Left ventricle myocardium superior (tissue), 1 donor: Measurements from ENCODE around the gene KLHL29. TPM values are rescaled to one million over a fixed set of nuclear protein-coding genes. Genes with fewer than 3 reads are reported as not detected.

Experiments
- ATAC-seq: fragments of 200-7000 bp; cut with Tn5 transposase; one replicate; pipeline ENCODE4 v1.9.1; 2020; ENCODE audit warnings: mild to moderate bottlenecking, moderate library complexity
- DNase-seq: peaks from one replicate; pipeline ENCODE4 v3.0.0-alpha.2; 2020
- intact Hi-C: fragments of 100-400 bp; cut with micrococcal nuclease; formaldehyde crosslinking; loops from one replicate; pipeline ENCODE4 v1.11.0; 2022
- total RNA-seq: library from RNA; stranded (reverse); fragmentation: NEBNext Ultra II Directional; extraction: Animal tissue kit (Norgen Biotek cat#: 25700); gene quantifications from one replicate; pipeline ENCODE4 v1.2.1, GENCODE V29; 2021
- donor health status: DM: no; HTN: yes; CAD: no; lungs with severe emphysema.

Gene KLHL29
- total RNA-seq, 1 donor from 2014 or later, result 0.69 TPM

DNA sequence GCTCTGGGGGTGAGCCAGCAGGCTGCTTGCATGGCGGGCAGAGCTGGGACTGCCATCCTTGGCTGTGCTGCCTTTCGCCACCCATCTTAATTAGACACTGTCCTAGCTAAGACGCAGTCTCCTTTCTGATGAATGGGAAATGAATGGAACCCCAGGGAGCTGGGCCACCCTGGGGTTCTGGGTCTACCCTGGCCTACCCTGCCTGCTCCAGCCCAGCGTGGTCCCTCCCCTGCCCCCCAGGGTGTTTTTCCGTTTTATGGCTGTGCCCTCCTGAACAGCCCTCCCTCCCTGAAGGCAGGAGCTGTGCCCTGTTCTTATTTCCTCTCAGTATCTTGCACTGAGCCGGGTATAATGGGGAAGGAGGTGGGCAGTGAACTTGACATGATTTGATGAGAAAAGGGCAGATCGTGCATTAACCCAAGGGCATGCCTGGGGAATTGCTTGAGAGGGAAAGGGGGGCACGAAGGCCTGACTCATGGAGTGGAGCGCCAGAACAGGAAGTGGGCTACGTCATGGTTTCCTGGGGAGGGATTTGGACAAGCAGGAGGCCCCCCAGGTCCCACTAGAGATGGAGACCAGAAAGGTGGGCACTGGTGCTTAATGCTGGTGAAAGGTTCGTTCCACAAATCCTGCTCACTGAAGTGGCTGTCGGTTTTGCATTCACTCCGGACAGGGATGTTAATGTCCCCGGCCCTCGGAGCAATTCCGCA is 165.0 kb downstream of the KLHL29 start:
- DNase-seq, result no peak
- intact Hi-C loops, result no loop called here
- no peak for ATAC-seq

DNA sequence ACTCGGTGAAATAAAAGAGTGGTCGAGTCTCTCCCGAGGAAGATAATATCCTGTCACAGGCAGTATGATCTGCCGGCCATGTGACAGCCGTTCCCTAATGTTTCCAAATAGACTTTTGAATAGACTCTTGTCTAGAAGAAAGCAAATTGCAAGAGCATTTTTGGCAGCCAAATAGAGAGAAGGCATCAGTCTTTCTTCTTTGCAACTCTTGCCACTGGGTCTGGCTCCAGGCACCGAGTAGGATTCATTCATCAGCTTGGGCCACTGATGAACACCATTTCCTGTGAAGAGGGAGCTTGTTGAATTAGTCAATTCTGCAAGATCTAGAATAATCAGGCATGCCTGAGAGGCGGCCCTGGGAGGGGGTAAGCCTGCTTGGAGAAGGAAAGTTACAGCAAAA is 165.6 kb downstream of the KLHL29 start:
- no peak for DNase-seq
- intact Hi-C loops, result no loop called here
- no peak for ATAC-seq

GRCh38 chr2:23551875-23552274 is 166.9 kb downstream of the KLHL29 start:
- intact Hi-C loops, result no loop called here

GRCh38 chr2:23553561-23553960 is 168.6 kb downstream of the KLHL29 start:
- no peak for DNase-seq
- no peak for ATAC-seq
- intact Hi-C loops, result no loop called here

More at GRCh38 chr2:23551875-23552274, 166.9 kb downstream of the KLHL29 start:
- DNase-seq (no peak), ATAC-seq (no peak)

GRCh38 chr2:23554054-23554697 is 169.2 kb downstream of the KLHL29 start:
- intact Hi-C loops, result no loop called here

DNA sequence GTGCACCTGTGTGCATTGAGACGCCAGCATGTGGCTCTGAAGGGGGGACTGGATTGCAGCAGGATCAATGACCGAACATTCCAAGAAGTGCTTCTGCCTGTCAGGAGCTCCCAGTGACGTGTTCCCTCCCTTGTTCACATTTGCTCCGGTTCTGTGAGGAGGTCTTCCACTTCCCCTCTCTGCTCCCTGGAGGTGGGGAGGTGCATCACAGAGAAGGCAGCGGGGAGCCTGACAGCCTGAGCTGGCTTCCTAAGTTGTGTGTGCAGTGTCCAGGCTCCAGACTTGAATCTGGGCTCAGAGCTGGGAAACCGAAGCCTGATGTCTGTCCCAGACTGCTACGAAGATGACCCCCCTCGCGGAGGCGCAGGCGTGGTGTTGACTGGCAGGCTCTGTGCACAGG is 171.0 kb downstream of the KLHL29 start:
- intact Hi-C loops, result no loop called here
- ATAC-seq (no peak), DNase-seq (no peak)

More at GRCh38 chr2:23554054-23554697, 169.2 kb downstream of the KLHL29 start:
- peak; percentile 85 for ATAC-seq
- DNase-seq, result peak; percentile 76

GRCh38 chr2:23556929-23557328 is 171.9 kb downstream of the KLHL29 start:
- ATAC-seq (no peak), DNase-seq (no peak)
- intact Hi-C loops, result no loop called here

DNA sequence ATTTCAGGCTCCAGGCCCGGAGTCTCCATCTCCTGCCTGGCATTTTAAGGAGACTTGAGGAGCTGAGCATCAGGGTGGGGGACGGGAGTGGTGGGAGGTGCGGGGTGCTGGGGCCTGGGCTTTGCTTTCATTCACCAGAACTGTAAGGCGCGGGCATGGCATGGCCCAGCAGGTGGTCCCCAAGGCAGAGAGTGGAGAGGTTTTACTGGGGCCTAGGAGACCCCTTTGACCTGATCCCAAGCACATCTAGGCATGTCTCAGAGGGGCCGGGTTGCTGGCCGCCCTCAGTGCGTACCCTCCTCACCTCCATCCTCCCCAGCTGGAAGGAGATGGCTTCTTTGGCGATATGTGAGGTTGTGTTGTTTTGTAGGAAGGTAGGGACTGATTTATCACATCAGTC is 172.5 kb downstream of the KLHL29 start:
- no peak for DNase-seq
- no peak for ATAC-seq
- intact Hi-C loops, result no loop called here

DNA sequence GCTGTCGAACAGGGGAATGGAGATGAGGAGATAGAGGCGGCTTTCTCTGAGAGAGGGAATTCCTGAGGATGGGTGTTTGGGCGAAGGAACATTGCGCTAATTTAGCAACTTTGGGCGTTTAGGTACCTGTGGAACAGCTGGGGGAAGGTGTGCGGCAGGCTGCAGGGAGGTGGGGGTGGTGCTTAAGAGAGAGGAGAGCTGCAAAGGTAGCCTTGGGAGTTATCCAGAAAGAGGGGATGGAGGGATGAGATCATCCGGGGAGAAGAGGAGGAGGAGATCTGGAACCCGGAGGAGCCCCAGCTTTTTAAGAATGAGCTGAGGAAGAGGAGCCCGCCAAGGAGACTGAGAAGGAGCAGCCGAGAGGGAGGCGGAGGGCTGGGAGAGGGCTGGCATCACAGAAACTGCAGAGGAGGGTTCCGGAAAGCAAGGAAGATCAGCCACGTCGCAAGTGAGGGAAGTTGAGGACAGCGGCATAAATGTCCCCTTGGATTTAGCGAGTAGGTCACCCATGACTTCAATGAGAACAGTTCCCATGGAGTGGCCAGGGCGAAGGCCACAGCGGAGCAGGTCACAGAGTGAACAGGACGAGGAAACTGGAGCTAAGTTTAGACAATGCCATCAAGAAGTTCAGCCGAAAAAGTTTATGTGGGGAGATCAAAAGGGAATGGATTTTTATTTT is 174.7 kb downstream of the KLHL29 start:
- ATAC-seq (no peak), DNase-seq (no peak)
- intact Hi-C loops, result no loop called here

- DNase-seq, result peak; percentile 56
- ATAC-seq, result peak; percentile 3
- intact Hi-C loops, result no loop called here
Measured at GRCh38 chr2:23561088-23561487, 176.1 kb downstream of the KLHL29 start.

GRCh38 chr2:23561544-23561943 is 176.6 kb downstream of the KLHL29 start:
- no peak for DNase-seq
- intact Hi-C loops, result no loop called here

GRCh38 chr2:23562143-23562542 is 177.2 kb downstream of the KLHL29 start:
- no peak for DNase-seq
- no peak for ATAC-seq
- intact Hi-C loops, result no loop called here

More at GRCh38 chr2:23561544-23561943, 176.6 kb downstream of the KLHL29 start:
- no peak for ATAC-seq

DNA sequence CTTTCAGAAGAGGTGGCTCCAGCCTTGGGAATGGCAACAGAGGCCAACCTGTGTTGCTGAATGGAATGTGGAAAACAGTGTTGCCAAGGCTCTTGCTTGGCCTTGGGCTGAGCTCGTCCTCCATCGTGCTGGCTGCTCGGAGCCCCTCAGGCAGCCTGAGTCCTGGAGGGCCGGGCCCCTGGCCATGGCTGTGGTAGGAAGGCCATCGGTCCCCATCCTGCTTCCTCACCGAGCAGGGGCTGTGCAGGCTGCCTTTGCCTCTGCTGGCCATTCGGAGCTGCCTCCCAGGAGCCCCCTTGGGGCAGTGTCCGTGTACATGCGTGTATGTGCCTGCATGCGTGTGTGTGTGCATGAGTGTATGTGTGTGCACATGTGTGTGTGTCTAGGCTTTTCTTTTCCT is 178.2 kb downstream of the KLHL29 start:
- intact Hi-C loops, result no loop called here
- DNase-seq (no peak), ATAC-seq (no peak)

GRCh38 chr2:23563673-23564614 is 179.0 kb downstream of the KLHL29 start:
- peak; percentile 77 for DNase-seq
- intact Hi-C loops, result no loop called here

DNA sequence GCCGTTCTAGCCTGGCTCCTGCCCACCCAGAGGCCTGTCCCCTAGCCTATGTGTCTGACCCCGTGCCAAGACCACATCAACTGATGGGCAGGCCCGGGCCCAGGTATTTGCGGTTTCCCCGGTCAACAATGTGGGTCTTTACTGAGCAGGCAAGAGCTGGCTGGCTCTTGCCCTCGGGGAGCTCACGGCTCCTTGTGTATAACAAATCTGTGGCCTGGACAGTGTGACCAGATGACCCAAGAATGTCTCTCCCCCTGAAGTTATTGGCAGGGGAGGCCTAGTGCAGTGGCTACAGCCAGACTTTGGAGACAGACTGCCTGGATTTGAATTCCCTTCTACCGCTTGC is 179.6 kb downstream of the KLHL29 start:
- DNase-seq (peak; percentile 52), ATAC-seq (peak; percentile 70)
- intact Hi-C loops, result no loop called here

More at GRCh38 chr2:23563673-23564614, 179.0 kb downstream of the KLHL29 start:
- ATAC-seq, result peak; percentile 69

DNA sequence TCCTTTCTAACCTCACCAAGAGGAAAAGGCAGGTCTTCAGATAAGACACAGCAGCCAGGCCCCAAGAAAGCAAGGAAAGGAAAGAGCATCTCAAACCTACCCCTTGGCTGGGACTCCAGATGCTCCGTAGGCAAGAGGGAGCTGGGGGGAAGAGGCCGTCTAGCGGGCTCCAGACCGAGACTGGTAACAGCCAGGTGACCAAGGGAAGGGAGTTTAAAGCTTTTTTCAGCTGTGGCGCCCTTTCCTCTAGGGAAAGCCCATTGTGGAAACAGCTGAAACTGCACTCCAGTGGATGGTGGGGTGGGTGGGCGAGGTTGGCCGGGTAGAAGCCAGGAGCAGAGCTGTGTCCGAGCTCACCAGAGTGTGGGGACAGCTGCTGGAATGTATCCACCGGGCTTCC is 180.4 kb downstream of the KLHL29 start:
- no peak for ATAC-seq

GRCh38 chr2:23565814-23566213 is 180.8 kb downstream of the KLHL29 start:
- DNase-seq (peak; percentile 83), ATAC-seq (peak; percentile 74)
- intact Hi-C loops, result no loop called here

More for the DNA sequence above, 180.4 kb downstream of the KLHL29 start:
- intact Hi-C loops, result no loop called here
- DNase-seq, result no peak

DNA sequence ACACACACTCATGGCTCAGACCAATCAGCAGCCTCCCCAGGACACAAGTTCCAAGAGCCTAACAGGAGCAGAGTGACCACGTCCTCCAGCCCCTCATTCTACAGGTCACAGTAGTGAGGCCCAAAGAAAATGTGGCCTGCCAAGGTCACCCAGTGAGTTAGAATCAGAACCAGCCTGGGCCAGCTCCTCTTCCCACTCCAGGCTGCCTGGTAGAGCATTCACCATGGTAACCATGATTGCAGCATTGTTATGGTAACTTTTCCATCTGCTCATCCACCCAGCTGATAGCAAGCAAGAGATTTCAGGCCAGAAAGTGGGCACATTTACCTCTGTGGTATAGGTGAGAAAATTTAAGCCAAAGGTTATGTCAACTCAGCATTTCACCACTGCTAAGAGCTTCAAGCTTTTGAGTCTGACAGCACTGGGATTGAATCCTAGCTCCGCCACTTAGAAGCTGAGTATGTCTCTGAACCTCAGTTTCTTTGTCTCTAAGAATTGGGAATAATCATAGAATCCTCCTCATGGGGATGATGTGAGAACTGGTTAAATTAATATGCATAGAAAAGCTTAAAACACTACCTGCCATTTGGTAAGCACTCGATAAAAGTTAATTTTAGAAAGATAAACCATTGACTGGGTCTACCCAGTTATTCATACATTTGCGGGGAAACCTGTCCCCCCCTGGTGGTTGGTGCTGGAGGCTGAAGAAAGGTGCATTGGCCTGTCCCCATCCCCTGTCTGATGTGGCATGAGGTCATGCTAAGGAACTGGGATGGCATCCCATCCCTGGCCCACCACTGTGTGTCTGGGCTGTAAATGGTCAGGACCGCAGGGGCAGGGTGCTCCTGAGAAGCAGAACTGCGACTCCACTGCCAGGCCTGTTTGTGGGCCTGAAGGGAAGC is 181.5 kb downstream of the KLHL29 start:
- ATAC-seq, result no peak
- DNase-seq, result no peak
- intact Hi-C loops, result no loop called here
